ENCODE results near the gene RHBDD1. TPM values are rescaled to one million over a fixed set of nuclear protein-coding genes. Genes with fewer than 3 reads are reported as not detected.

The RHBDD1 gene, protein sequence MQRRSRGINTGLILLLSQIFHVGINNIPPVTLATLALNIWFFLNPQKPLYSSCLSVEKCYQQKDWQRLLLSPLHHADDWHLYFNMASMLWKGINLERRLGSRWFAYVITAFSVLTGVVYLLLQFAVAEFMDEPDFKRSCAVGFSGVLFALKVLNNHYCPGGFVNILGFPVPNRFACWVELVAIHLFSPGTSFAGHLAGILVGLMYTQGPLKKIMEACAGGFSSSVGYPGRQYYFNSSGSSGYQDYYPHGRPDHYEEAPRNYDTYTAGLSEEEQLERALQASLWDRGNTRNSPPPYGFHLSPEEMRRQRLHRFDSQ
- total RNA-seq: 10 to 100 TPM; 10.2 to 17.3 TPM

DNA sequence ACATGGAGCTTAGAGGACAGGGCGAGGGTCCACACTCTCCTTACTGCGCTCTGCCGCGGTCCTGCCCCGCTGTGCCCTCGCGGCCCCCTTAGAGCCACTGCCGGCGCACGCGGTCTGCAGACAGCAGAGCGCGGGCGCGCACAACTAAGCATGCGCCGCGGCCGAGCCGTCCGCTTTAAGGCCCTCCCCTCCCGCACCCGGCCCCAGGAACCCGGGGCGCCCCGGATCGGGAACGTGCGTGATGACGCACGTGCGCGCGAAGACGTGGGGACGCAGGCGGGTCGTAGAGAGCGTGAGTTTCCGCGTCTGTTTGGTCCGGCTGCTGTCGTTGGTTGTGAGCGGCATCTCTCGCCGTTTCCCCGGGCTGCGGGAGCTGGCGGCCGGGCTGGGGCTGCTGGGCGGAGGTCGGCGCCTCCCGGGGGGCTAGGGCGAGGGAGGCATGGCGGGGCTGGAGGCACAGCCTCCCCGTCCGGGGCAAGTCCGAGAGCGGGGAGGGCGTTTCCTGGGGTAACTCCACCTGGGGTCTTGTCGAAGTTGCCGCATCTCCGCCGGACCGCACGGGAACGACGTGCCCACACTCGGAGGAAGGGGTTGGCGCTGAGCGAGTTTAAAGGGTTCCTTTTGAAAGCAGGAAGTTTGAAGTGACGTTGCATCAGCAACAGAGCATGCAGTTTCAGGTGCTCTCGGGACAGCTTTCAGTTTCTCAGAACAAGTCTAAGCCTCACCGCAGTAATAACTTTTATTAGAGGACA lies at the start of gene RHBDD1:
Gene RHBDD1, plus strand, starts transcription at position 259 of the 752 bp plus-strand sequence. CDS start 28,640 bp downstream, outside the sequence.
- Histone ChIP-seq H3K36me3 (no peaks in the 10 kb centered on the region), H3K27me3 (replicated peaks; ENCODE audit: insufficient read depth) (no peaks in the 10 kb centered on the region), H3K9me3 (no peaks in the 10 kb centered on the region), H3K4me1 (ENCODE audit: control insufficient read depth in 1 of 2, low read depth in 2 of 2) (peaks cover 10 to 30% of the 10 kb centered on the region in 2 donors), H3K4me3 (peak within 1 kb of the TSS; percentile 96), H3K27ac (peak within 1 kb of the TSS; percentile 94 to 98)
- TF ChIP-seq, protein P1, sequence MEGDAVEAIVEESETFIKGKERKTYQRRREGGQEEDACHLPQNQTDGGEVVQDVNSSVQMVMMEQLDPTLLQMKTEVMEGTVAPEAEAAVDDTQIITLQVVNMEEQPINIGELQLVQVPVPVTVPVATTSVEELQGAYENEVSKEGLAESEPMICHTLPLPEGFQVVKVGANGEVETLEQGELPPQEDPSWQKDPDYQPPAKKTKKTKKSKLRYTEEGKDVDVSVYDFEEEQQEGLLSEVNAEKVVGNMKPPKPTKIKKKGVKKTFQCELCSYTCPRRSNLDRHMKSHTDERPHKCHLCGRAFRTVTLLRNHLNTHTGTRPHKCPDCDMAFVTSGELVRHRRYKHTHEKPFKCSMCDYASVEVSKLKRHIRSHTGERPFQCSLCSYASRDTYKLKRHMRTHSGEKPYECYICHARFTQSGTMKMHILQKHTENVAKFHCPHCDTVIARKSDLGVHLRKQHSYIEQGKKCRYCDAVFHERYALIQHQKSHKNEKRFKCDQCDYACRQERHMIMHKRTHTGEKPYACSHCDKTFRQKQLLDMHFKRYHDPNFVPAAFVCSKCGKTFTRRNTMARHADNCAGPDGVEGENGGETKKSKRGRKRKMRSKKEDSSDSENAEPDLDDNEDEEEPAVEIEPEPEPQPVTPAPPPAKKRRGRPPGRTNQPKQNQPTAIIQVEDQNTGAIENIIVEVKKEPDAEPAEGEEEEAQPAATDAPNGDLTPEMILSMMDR (IDR thresholded peaks at IDR 0.05): no peak
- DNase-seq (ENCODE audit: low spot score) (peak; percentile 68), ATAC-seq (ENCODE audit: insufficient number of reproducible peaks, low FRiP score, low read depth) (peak; percentile 87)

DNA sequence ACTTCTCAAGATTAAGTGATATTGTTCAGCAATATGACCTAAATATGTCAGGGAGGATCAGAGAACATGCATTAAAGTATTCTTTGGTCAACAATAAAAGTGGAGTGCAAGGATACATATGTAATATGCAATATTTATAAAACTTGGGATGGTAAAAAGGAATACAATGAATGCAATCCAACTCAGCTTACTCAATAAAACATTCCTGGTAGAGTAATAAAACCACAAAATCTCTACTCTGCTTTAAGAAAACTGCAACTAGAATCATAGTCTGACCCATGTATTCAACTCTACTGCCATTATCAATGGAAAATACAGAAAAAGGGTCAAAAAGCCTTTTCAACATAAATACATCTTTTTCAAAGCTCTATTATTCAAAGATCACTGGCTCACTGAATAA lies 47.8 kb upstream of the RHBDD1 start:
- DNase-seq (ENCODE audit: low spot score) (no peak), ATAC-seq (ENCODE audit: insufficient number of reproducible peaks, low FRiP score, low read depth) (no peak)
- Histone ChIP-seq H3K27me3 (replicated peaks; ENCODE audit: insufficient read depth) (no peaks in the 10 kb centered on the region), H3K4me1 (ENCODE audit: control insufficient read depth in 1 of 2, low read depth in 2 of 2) (peaks cover 24 to 59% of the 10 kb centered on the region in 2 donors), H3K36me3 (no peaks in the 10 kb centered on the region), H3K27ac (no peak overlapping the region), H3K4me3 (no peak overlapping the region), H3K9me3 (no peaks in the 10 kb centered on the region)
- TF ChIP-seq, protein P1 (IDR thresholded peaks at IDR 0.05): no peak

DNA sequence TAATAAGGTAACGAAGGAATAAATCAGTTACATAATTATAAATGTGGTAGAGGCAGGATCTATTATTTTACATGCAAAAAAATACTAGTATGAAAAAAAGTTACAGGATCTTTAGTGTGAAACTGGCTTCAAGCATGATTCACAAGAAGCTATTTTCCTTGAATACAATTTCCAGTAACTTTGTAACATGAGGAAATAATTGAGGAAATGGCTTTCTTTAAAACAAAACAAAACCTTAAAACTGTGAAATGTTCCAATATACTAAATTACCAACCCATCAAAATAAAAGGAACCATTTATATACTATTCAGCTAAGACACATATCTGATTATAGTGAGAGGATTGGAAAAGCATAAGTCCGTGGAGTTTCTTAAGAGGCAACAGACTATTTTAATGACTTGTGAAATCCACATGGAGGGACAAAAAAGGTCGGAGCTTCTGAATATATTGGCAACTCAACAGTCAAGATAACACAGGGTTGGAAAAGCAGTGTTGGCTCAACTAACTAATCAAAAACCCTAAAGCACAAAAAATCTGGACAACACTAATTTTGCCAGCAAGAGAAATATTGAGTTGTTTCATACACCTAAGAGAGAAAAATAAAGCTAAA lies 46.9 kb upstream of the RHBDD1 start:
- TF ChIP-seq, protein P1 (IDR thresholded peaks at IDR 0.05): no peak
- peaks cover 27 to 58% of the 10 kb centered on the region in 2 donors for H3K4me1 ChIP-seq (ENCODE audit: control insufficient read depth in 1 of 2, low read depth in 2 of 2)

DNA sequence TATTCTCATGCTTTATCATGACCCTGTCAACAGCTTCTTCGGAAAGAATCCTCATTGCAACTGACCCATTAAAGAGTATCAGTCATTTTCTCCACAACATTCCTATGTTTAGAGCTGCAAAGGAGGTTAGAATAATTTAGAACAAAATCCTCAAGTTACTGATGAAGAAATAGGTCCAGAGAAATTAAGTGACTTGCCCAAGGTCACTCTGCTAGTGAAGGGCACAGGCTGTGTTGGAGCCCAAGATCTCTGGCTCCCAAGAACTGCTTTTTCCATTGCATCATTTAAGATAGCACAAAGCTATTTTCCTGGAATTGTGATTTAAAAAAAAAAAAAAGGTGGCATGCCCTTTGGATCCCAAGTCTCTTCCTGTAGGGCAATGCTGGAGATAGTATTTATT lies 45.8 kb upstream of the RHBDD1 start:
- TF ChIP-seq, protein P1 (IDR thresholded peaks at IDR 0.05): no peak
- H3K9me3 ChIP-seq: no peaks in the 10 kb centered on the region
- no peak overlapping the region for H3K4me3 ChIP-seq
- peak overlapping the region; percentile 91 to 92 for H3K27ac ChIP-seq
- no peak for ATAC-seq (ENCODE audit: insufficient number of reproducible peaks, low FRiP score, low read depth)
- no peaks in the 10 kb centered on the region for H3K36me3 ChIP-seq
- no peaks in the 10 kb centered on the region for H3K27me3 ChIP-seq (replicated peaks; ENCODE audit: insufficient read depth)
- no peak for DNase-seq (ENCODE audit: low spot score)
- peaks cover 28 to 58% of the 10 kb centered on the region in 2 donors for H3K4me1 ChIP-seq (ENCODE audit: control insufficient read depth in 1 of 2, low read depth in 2 of 2)

More for the DNA sequence above, 46.9 kb upstream of the RHBDD1 start:
- DNase-seq (ENCODE audit: low spot score) (no peak), ATAC-seq (ENCODE audit: insufficient number of reproducible peaks, low FRiP score, low read depth) (no peak)
- Histone ChIP-seq H3K27ac (peak overlapping the region; percentile 24 to 92), H3K4me3 (no peak overlapping the region), H3K9me3 (no peaks in the 10 kb centered on the region), H3K27me3 (replicated peaks; ENCODE audit: insufficient read depth) (no peaks in the 10 kb centered on the region), H3K36me3 (no peaks in the 10 kb centered on the region)

DNA sequence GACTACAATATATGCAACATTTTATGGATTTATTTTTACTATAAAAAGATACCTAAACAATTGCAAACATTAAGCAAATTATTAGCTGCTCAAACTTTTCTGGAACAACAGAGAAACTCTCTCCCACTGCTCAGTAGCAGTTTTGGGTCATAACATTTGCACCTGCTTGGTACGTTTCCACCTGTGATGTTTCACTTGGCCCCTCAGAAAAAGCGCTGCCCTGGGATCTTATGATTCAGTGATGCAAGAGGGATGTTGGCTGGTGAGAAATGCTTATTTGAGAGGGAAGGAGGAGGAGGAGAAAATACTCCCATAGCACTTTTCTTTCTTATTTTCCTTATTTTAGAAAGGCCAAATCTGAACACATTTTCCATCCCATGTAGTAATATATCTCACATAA lies 45.4 kb upstream of the RHBDD1 start:
- no peaks in the 10 kb centered on the region for H3K36me3 ChIP-seq
- TF ChIP-seq, protein P1 (IDR thresholded peaks at IDR 0.05): no peak

More for the DNA sequence above, 45.4 kb upstream of the RHBDD1 start:
- DNase-seq (ENCODE audit: low spot score) (no peak), ATAC-seq (ENCODE audit: insufficient number of reproducible peaks, low FRiP score, low read depth) (no peak)
- peak overlapping the region; percentile 91 to 92 for H3K27ac ChIP-seq
- no peaks in the 10 kb centered on the region for H3K27me3 ChIP-seq (replicated peaks; ENCODE audit: insufficient read depth)
- H3K9me3 ChIP-seq: no peaks in the 10 kb centered on the region
- peak overlapping the region; percentile 85 for H3K4me3 ChIP-seq
- peaks cover 28 to 62% of the 10 kb centered on the region in 2 donors for H3K4me1 ChIP-seq (ENCODE audit: control insufficient read depth in 1 of 2, low read depth in 2 of 2)
